Thyroid gland (tissue), 4 donors: ENCODE results near the gene CDKN2AIPNL.

Experiments
- CTCF ChIP-seq, 6 experiments: fragments of 200-600 bp in 3 of 6; fragments of 450-650 bp in 3 of 6; sonication (generic) in 3 of 6; IDR thresholded peaks; one replicate each; pipeline ENCODE4 v1.5.1; 2016 to 2019; ENCODE audit warnings: antibody characterized with exemption in 6 of 6, mild to moderate bottlenecking in 2 of 6, inconsistent platforms in 1 of 6, moderate library complexity in 1 of 6
- POLR2A ChIP-seq, 2 donors: fragments of 450-650 bp; IDR thresholded peaks; one replicate each; pipeline ENCODE4 v1.6.1; 2017; ENCODE audit warnings: antibody characterized with exemption in 2 of 2, mild to moderate bottlenecking in 2 of 2, moderate library complexity in 1 of 2

- TF ChIP-seq CTCF (IDR thresholded peaks at IDR 0.05) (no peak), POLR2A (IDR thresholded peaks at IDR 0.05) (no peak)
Observed at GRCh38 chr5:134423376-134423775, 11.7 kb upstream of the CDKN2AIPNL start.
